Upper lobe of right lung (tissue), 1 donor: ENCODE data around the gene L3MBTL1. TPM values are rescaled to one million over a fixed set of nuclear protein-coding genes. Genes with fewer than 3 reads are reported as not detected.
A peak's percentile ranks its signal among the peaks of the same experiment; 100 is the strongest.

Experiments
- ATAC-seq: fragments of 200-7000 bp; cut with Tn5 transposase; one replicate; pipeline ENCODE4 v1.9.1; 2020; ENCODE audit warnings: mild to moderate bottlenecking, moderate library complexity
- DNase-seq: peaks from one replicate; pipeline ENCODE4 v3.0.0-alpha.2; 2020
- H3K27ac ChIP-seq: fragments of 200-600 bp; one replicate; pipeline ENCODE4 v1.8.0; 2022
- H3K27me3 ChIP-seq: fragments of 200-600 bp; one replicate; pipeline ENCODE4 v1.8.0; 2022; ENCODE audit warnings: mild to moderate bottlenecking
- H3K36me3 ChIP-seq: fragments of 200-600 bp; one replicate; pipeline ENCODE4 v1.8.0; 2022
- H3K4me1 ChIP-seq: fragments of 200-600 bp; one replicate; pipeline ENCODE4 v1.8.0; 2022
- H3K4me3 ChIP-seq: fragments of 200-600 bp; one replicate; pipeline ENCODE4 v1.8.0; 2022; ENCODE audit warnings: mild to moderate bottlenecking
- H3K9me3 ChIP-seq: fragments of 200-600 bp; one replicate; pipeline ENCODE4 v1.8.0; 2022
- CTCF ChIP-seq: fragments of 200-600 bp; IDR thresholded peaks from one replicate; pipeline ENCODE4 v1.8.0; 2022; ENCODE audit warnings: antibody characterized with exemption
- intact Hi-C: fragments of 100-400 bp; cut with DNase I; formaldehyde crosslinking; loops from one replicate; pipeline ENCODE4 v1.11.0; 2022
- total RNA-seq: library from RNA; stranded (reverse); fragmentation: NEBNext Ultra II Directional; extraction: Animal tissue kit (Norgen Biotek cat#: 25700); gene quantifications from one replicate; pipeline ENCODE4 v1.2.1, GENCODE V29; 2021
- donor health status: DM: no; HTN: yes; CAD: no; lungs with severe emphysema.

The L3MBTL1 gene
- total RNA-seq, 1 donor from 2014 or later, result 12.9 TPM

- intact Hi-C loops, result no loop called here
- H3K4me3 ChIP-seq, result no peak overlapping the region
- DNase-seq (peak; percentile 29), ATAC-seq (no peak)
- no peaks in the 10 kb centered on the region for H3K9me3 ChIP-seq
- no peak for TF ChIP-seq CTCF
- no peaks in the 10 kb centered on the region for H3K27me3 ChIP-seq
- no peak overlapping the region for H3K27ac ChIP-seq
- H3K36me3 ChIP-seq, result no peaks in the 10 kb centered on the region
- H3K4me1 ChIP-seq, result no peaks in the 10 kb centered on the region
These were observed 25.6 kb downstream of the L3MBTL1 start for GRCh38 chr20:43533060-43533459.

- H3K4me1 ChIP-seq, result no peaks in the 10 kb centered on the region
- H3K36me3 ChIP-seq, result no peaks in the 10 kb centered on the region
- H3K4me3 ChIP-seq, result no peak overlapping the region
- TF ChIP-seq CTCF, result no peak
- H3K9me3 ChIP-seq, result no peaks in the 10 kb centered on the region
- ATAC-seq, result no peak
- intact Hi-C loops, result no loop called here
- no peaks in the 10 kb centered on the region for H3K27me3 ChIP-seq
- DNase-seq, result peak; percentile 45
- no peak overlapping the region for H3K27ac ChIP-seq
These were observed 26.5 kb downstream of the L3MBTL1 start for GRCh38 chr20:43534016-43534415.

- H3K36me3 ChIP-seq, result no peaks in the 10 kb centered on the region
- no peak overlapping the region for H3K4me3 ChIP-seq
- H3K4me1 ChIP-seq, result no peaks in the 10 kb centered on the region
- no peak overlapping the region for H3K27ac ChIP-seq
- no peak for TF ChIP-seq CTCF
- intact Hi-C loops, result loop anchor here (5.0 kb wide), 1 partner anchor 547 kb away; no protein-coding TSS in a partner anchor
- no peaks in the 10 kb centered on the region for H3K27me3 ChIP-seq
- no peaks in the 10 kb centered on the region for H3K9me3 ChIP-seq
- no peak for ATAC-seq
- peak; percentile 27 for DNase-seq
These were observed 27.4 kb downstream of the L3MBTL1 start for GRCh38 chr20:43534791-43535350.

- no peaks in the 10 kb centered on the region for H3K36me3 ChIP-seq
- H3K9me3 ChIP-seq, result no peaks in the 10 kb centered on the region
- peak; percentile 39 for DNase-seq
- H3K4me1 ChIP-seq, result no peaks in the 10 kb centered on the region
- intact Hi-C loops, result loop anchor here (5.0 kb wide), 1 partner anchor 547 kb away; no protein-coding TSS in a partner anchor
- no peak for TF ChIP-seq CTCF
- no peak overlapping the region for H3K27ac ChIP-seq
- no peak for ATAC-seq
- no peaks in the 10 kb centered on the region for H3K27me3 ChIP-seq
- H3K4me3 ChIP-seq, result no peak overlapping the region
These were observed 28.0 kb downstream of the L3MBTL1 start for GRCh38 chr20:43535370-43536004.

GRCh38 chr20:43536041-43536816 lies 28.7 kb downstream of the L3MBTL1 start:
- H3K9me3 ChIP-seq, result no peaks in the 10 kb centered on the region
- intact Hi-C loops, result loop anchor here (5.0 kb wide), 1 partner anchor 546 kb away; no protein-coding TSS in a partner anchor
- ATAC-seq (no peak), DNase-seq (peak; percentile 41)
- H3K27me3 ChIP-seq, result no peaks in the 10 kb centered on the region
- no peak overlapping the region for H3K27ac ChIP-seq
- H3K4me1 ChIP-seq, result no peaks in the 10 kb centered on the region
- H3K4me3 ChIP-seq, result no peak overlapping the region
- H3K36me3 ChIP-seq, result no peaks in the 10 kb centered on the region
- TF ChIP-seq CTCF, result no peak
